NT2/D1 (cell line): ENCODE measurements around the gene ERC2.

Source experiments
- SUZ12 ChIP-seq: IDR thresholded peaks from 2 replicates; pipeline ENCODE4 v1.6.1; 2011; ENCODE audit not compliant: insufficient read length, insufficient read depth; ENCODE audit errors: extremely low read depth
- YY1 ChIP-seq: IDR thresholded peaks from 2 replicates; pipeline ENCODE4 v1.6.1; 2011; ENCODE audit not compliant: insufficient read length, insufficient read depth
- ZNF274 ChIP-seq: IDR thresholded peaks from 2 replicates; pipeline ENCODE4 v1.6.1; 2011; ENCODE audit warnings: mild to moderate bottlenecking, low read depth, low read length

DNA sequence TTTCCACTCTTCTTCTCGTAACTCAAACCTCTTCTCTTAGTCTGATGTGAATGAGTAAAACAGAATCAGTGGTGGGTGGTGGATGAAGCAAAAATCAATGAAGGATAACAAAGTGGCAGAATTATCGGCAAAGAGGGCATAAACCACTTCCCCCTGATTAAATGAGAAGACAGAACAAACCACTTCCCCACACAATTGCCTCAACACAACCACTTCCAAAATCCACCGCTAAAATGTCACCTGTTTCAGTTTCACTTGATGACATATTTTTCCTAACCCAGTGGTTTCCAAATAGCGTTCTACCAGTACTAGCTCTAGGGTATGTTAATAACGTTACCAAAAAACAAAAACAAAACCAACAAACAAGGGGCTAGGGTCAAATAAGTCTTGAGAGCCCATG, 502.5 kb downstream of the ERC2 start:
- no peak for TF ChIP-seq ZNF274
- TF ChIP-seq YY1 = no peak
- TF ChIP-seq SUZ12 = no peak
